HepG2 (cell line): ENCODE data around the gene MBTPS1. TPM values are rescaled to one million over a fixed set of nuclear protein-coding genes. Genes with fewer than 3 reads are reported as not detected.

Experiments used
- BCLAF1 ChIP-seq: fragments of 450-650 bp; IDR thresholded peaks from 2 replicates; pipeline ENCODE4 v1.6.1; 2017; ENCODE audit warnings: mild to moderate bottlenecking
- HIC2 ChIP-seq: sonication (generic); formaldehyde crosslinking; IDR thresholded peaks from 2 replicates; pipeline ENCODE4 v1.9.0; 2022; ENCODE audit warnings: low read depth, missing genetic modification reagents
- KLF15 ChIP-seq: sonication (generic); formaldehyde crosslinking; IDR thresholded peaks from 2 replicates; pipeline ENCODE4 v1.8.1; 2023; ENCODE audit warnings: borderline replicate concordance, mild to moderate bottlenecking, inconsistent platforms, missing genetic modification reagents, mixed read lengths
- LCORL ChIP-seq, 2 experiments: fragments of 450-650 bp in 1 of 2; sonication (generic) in 1 of 2; formaldehyde crosslinking in 1 of 2; IDR thresholded peaks; 2 replicates each; pipeline versions ENCODE4 v1.5.0 to v1.6.1; 2017 to 2020; ENCODE audit warnings: antibody characterized with exemption in 1 of 2, missing genetic modification reagents in 1 of 2
- MYC ChIP-seq: sonication (generic); formaldehyde crosslinking; IDR thresholded peaks from 2 replicates; pipeline ENCODE4 v1.9.0; 2021; ENCODE audit warnings: missing genetic modification reagents, borderline replicate concordance
- NR3C1 ChIP-seq: sonication (generic); formaldehyde crosslinking; IDR thresholded peaks from 2 replicates; pipeline ENCODE4 v1.4.0; 2020; ENCODE audit warnings: missing genetic modification reagents
- POLR2A ChIP-seq, 2 experiments: IDR thresholded peaks; 2 replicates each; pipeline ENCODE4 v1.6.1; 2011; ENCODE audit warnings: low read depth in 2 of 2, low read length in 2 of 2, mild to moderate bottlenecking in 1 of 2, moderate library complexity in 1 of 2; ENCODE audit not compliant: insufficient read depth in 1 of 2
- PRDM15 ChIP-seq: sonication (generic); formaldehyde crosslinking; IDR thresholded peaks from 2 replicates; pipeline ENCODE4 v1.4.0; 2020; ENCODE audit warnings: missing genetic modification reagents
- RORA ChIP-seq: sonication (generic); formaldehyde crosslinking; IDR thresholded peaks from 2 replicates; pipeline ENCODE4 v1.5.0; 2020; ENCODE audit warnings: mild to moderate bottlenecking, missing genetic modification reagents, moderate library complexity
- TBX2 ChIP-seq: sonication (generic); formaldehyde crosslinking; IDR thresholded peaks from 2 replicates; pipeline ENCODE4 v1.5.0; 2020; ENCODE audit warnings: missing genetic modification reagents, mild to moderate bottlenecking, borderline replicate concordance
- U2AF1 ChIP-seq: fragments of 200-400 bp; formaldehyde crosslinking; optimal IDR thresholded peaks from 2 replicates; pipeline ENCODE3; 2017; ENCODE audit warnings: mild to moderate bottlenecking, low read depth, low read length
- ZFP90 ChIP-seq: sonication (generic); formaldehyde crosslinking; IDR thresholded peaks from 2 replicates; pipeline ENCODE4 v1.8.0; 2022; ENCODE audit warnings: missing genetic modification reagents, mild to moderate bottlenecking, inconsistent platforms, borderline replicate concordance
- ZNF441 ChIP-seq: sonication (generic); formaldehyde crosslinking; IDR thresholded peaks from 2 replicates; pipeline ENCODE4 v1.7.0; 2021; ENCODE audit warnings: missing genetic modification reagents, borderline replicate concordance
- ZNF512B ChIP-seq: sonication (generic); formaldehyde crosslinking; IDR thresholded peaks from 2 replicates; pipeline ENCODE4 v1.5.1; 2020; ENCODE audit warnings: missing genetic modification reagents, mild to moderate bottlenecking, borderline replicate concordance
- ZNF605 ChIP-seq: sonication (generic); formaldehyde crosslinking; IDR thresholded peaks from 2 replicates; pipeline ENCODE4 v1.8.0; 2022; ENCODE audit warnings: mild to moderate bottlenecking, missing genetic modification reagents
- ZNF839 ChIP-seq: sonication (generic); formaldehyde crosslinking; IDR thresholded peaks from 2 replicates; pipeline ENCODE4 v1.4.0; 2020; ENCODE audit warnings: missing genetic modification reagents, mild to moderate bottlenecking, borderline replicate concordance
- polyA plus RNA-seq, 8 experiments: library from polyadenylated mRNA; depleted of rRNA in 3 of 8; stranded (reverse) in 7 of 8; unstranded in 1 of 8; fragments of >200 nt; fragmentation: Illumina TruSeq in 4 of 8; extraction: Trizol in 4 of 8; gene quantifications; 2 replicates each; pipeline versions ENCODE4 v1.2.1 to v1.2.3, GENCODE V29; 2011 to 2016; ENCODE audit warnings: low read depth in 4 of 8, missing spikeins in 1 of 8, mixed read lengths in 1 of 8; ENCODE audit not compliant: insufficient read depth in 1 of 8
- total RNA-seq, 5 experiments: library from RNA; depleted of rRNA; stranded (reverse); fragments of >200 nt; fragmentation: Illumina TruSeq; extraction: Trizol; gene quantifications; 2 replicates each; pipeline ENCODE4 v1.2.3, GENCODE V29; 2016; ENCODE audit warnings: low read depth in 1 of 5

The MBTPS1 gene
- total and polyA plus RNA-seq, 2 of the 13 experiments (the other 11 are each of a cell fraction or from before 2014, with no cell fraction given): 56.7 to 91.3 TPM

- TF ChIP-seq BCLAF1 (no peak), KLF15 (no peak), HIC2 (no peak), MYC (CRISPR knock-in tag) (peak; percentile 75; the same call in 1 of the 2 replicates), ZNF512B (no peak), PRDM15 (CRISPR knock-in tag) (no peak), LCORL (IDR thresholded peaks at IDR 0.05) (no peak), LCORL (CRISPR knock-in tag; IDR thresholded peaks at IDR 0.05) (no peak), ZNF605 (0 out of 2 replicates have a peak, but pooled peaks have one; percentile 8), ZFP90 (CRISPR knock-in tag) (no peak), ZNF441 (CRISPR knock-in tag) (peak; percentile 72), U2AF1 (no peak), ZNF839 (CRISPR knock-in tag) (no peak), POLR2A (IDR thresholded peaks at IDR 0.05; ENCODE audit: insufficient read depth in 1 of 2, low read depth in 2 of 2, low read length in 2 of 2) (no peak), NR3C1 (CRISPR knock-in tag) (no peak), RORA (CRISPR knock-in tag) (no peak), TBX2 (CRISPR knock-in tag) (peak; percentile 70)
Observed at GRCh38 chr16:84141143-84141670, 24.5 kb upstream of the MBTPS1 start (continued).
